Measurements from ENCODE around the gene PNPLA5.

DNA sequence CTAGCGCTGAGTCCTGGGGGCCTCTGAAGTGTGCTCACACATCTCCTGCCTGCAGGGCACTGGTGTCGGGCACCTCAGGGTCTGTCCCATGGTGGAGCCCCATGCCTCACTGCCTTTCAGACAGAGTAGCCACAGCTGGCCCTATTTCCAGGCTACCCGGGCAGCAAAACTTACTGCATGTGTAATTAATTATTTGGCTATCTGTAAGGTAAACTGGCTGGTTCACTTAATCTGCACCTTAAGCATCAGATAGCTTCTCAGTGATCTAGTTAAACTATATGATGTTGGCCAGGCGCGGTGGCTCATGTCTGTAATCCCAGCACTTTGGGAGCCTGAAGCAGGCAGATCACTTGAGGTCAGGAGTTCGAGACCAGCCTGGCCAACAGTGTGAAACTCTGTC lies 37.1 kb upstream of the PNPLA5 start:
- TF ChIP-seq TAF1 (conservative IDR thresholded peaks at IDR 0.05) (no peak), RAD21 (IDR thresholded peaks at IDR 0.05) (no peak)

All from liver (tissue), 2 donors.